Naive thymus-derived CD8-positive, alpha-beta T cell (primary cell): Measurements from ENCODE around the gene UBR4. TPM values are rescaled to one million over a fixed set of nuclear protein-coding genes. Genes with fewer than 3 reads are reported as not detected.
A peak's percentile ranks its signal among the peaks of the same experiment; 100 is the strongest.
"Not testable (repeated sequence)": the region's sequence is repeated elsewhere in the genome, so short reads cannot be mapped to it uniquely, and the experiment has no call there.

Experiments used
- ATAC-seq, 2 donors: fragments of 150-1000 bp; cut with Tn5 transposase in 1 of 2; sonication (Bioruptor Pico), chemical (Tn5 transposase) in 1 of 2; 1 replicate in 1 of 2; 2 replicates in 1 of 2; pipeline ENCODE4 v1.10.0; 2021; ENCODE audit warnings: mild to moderate bottlenecking in 2 of 2, moderate library complexity in 2 of 2
- POLR2A ChIA-PET: fragments of 350-600 bp; sonication (Branson Sonifier 250); formaldehyde crosslinking; loops from one replicate; lab custom pipeline; 2021; ENCODE audit warnings: antibody characterized with exemption; lab: Charles Lee
- DNase-seq, 10 donors: peaks; one replicate each; pipeline versions ENCODE4 v3.0.0 to v3.0.0-alpha.2; 2020 to 2022
- H3K27ac Mint-ChIP-seq, 10 donors: one replicate each; pipeline ENCODE4 v1.8.0; 2020 to 2022; ENCODE audit warnings: mild to moderate bottlenecking in 10 of 10, mixed read lengths in 10 of 10, moderate library complexity in 4 of 10, inconsistent platforms in 1 of 10
- H3K27me3 Mint-ChIP-seq, 5 donors: one replicate each; pipeline ENCODE4 v1.8.0; 2021 to 2022; ENCODE audit warnings: mixed read lengths in 5 of 5
- H3K36me3 Mint-ChIP-seq, 3 donors: one replicate each; pipeline ENCODE4 v1.8.0; 2020 to 2022; ENCODE audit warnings: mixed read lengths in 3 of 3, mild to moderate bottlenecking in 2 of 3, inconsistent platforms in 1 of 3
- H3K4me1 Mint-ChIP-seq, 4 donors: one replicate each; pipeline ENCODE4 v1.8.0; 2021 to 2022; ENCODE audit warnings: mixed read lengths in 4 of 4
- H3K4me3 Mint-ChIP-seq, 10 donors: one replicate each; pipeline ENCODE4 v1.8.0; 2020 to 2022; ENCODE audit warnings: mild to moderate bottlenecking in 10 of 10, mixed read lengths in 10 of 10, moderate library complexity in 6 of 10, inconsistent platforms in 1 of 10
- H3K9me3 Mint-ChIP-seq, 9 donors: one replicate each; pipeline ENCODE4 v1.8.0; 2020 to 2022; ENCODE audit warnings: mixed read lengths in 9 of 9, mild to moderate bottlenecking in 3 of 9, inconsistent platforms in 1 of 9, moderate library complexity in 1 of 9
- polyA plus RNA-seq, 3 donors: library from polyadenylated mRNA; unstranded; fragments of 300-500 nt; fragmentation: Illumina TruSeq; gene quantifications; one replicate each; pipeline ENCODE4 v1.2.3, GENCODE V29; 2021
- total RNA-seq, 8 experiments: library from RNA in 2 of 8; stranded (reverse) in 2 of 8; gene quantifications; one replicate each; pipeline ENCODE4 v1.2.3 and lab custom pipeline; 2021 to 2026

The UBR4 gene
- total RNA-seq (100 to 1,000 TPM; 147 to 156 TPM), polyA plus RNA-seq (10 to 100 TPM; 10.2 to 23.0 (median 17.0) TPM), total RNA-seq (lab: John Stamatoyannopoulos, UW) (353 to 548 (median 432) reads per million in 6 experiments)

DNA sequence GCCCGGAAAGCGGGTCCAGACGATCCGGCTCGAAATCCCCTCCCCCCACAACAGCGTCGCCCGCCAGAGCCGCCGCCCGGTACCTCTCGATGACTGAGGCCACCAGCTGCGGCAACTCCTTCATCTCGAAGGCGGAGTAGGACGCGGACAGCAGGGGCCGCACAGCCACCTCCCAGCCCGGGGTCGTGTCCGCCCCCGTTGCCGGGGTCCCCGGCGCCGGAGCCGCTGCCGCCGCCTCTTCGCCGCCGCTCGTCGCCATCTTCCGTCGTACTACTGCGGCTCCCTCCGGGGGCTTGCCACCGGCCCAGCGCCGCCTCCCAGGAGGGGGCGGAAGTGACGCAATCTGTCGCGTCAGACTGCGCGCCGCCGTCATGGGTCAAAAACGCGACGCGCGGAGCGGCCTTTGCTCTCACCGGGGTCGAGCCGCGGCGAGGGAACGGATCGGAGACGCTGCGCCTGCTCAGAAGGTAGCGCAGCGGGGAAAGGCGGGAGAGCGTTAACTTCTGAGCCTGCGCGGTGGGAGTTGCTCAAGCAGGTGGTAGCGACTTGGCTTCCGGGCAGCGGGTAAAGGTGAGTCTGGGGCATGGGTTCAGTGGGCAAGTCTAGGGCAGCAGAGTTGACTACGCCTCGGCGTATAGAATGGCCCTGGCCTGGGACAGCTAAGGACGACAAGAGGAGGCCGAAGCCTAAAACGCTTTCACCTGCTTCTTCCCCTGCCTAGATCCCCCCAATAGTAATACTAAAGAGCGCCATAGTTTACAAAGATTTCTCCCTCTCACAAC lies at the start of gene UBR4:
UBR4 (minus strand) TSS at position 277 of the 782 bp plus-strand sequence; CDS start at position 259, 18 bp downstream.
- Mint-ChIP-seq H3K9me3 (no peaks in the 10 kb centered on the region), H3K27me3 (peaks cover 0 to 3% (median 0%) of the 10 kb centered on the region in 5 donors), H3K4me1 (peaks cover 30 to 79% (median 77%) of the 10 kb centered on the region in 4 donors), H3K27ac (peak within 1 kb of the TSS; percentile 96 to 100 (median 98)), H3K4me3 (peak within 1 kb of the TSS; percentile 84 to 100 (median 96)), H3K36me3 (peaks cover 0 to 24% (median 0%) of the 10 kb centered on the region in 3 donors)
- POLR2A ChIA-PET = interaction anchor here (0.6 to 1.6 kb wide), 5 partner anchors 10 to 386 kb away, joined by 3 to 7 read pairs (median 3); partner anchors contain the start of genes EMC1 and MRTO4
- DNase-seq = peak; percentile 95 to 97 (median 96)
- peak; percentile 88 to 93 for ATAC-seq

DNA sequence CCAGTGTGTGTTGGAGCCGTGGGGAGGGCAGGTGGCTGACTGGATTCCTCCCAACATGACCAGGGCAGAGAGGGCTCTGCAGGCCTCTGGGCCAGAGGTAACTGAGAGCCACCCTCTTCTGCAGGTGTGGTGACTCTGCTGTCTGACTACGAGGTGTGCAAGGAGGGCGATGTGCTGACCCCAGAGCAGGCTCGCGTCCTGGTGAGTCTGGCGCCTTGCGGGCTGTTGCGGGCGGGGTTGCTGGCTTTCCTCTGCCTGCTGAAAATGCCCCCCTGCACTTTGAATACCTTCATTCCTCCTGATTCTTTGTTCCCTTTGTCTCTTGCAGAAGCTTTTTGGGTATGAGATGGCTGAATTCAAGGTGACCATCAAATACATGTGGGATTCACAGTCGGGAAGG lies 48.3 kb upstream of the UBR4 start:
- H3K4me1 Mint-ChIP-seq = peaks cover 6 to 20% (median 7%) of the 10 kb centered on the region in 4 donors
- POLR2A ChIA-PET = no interaction called here
- no peaks in the 10 kb centered on the region for H3K27me3 Mint-ChIP-seq
- peaks cover 0 to 57% (median 4%) of the 10 kb centered on the region in 3 donors for H3K36me3 Mint-ChIP-seq
- H3K9me3 Mint-ChIP-seq = no peaks in the 10 kb centered on the region
- ATAC-seq = no peak
- no peak for DNase-seq
- H3K27ac Mint-ChIP-seq = peak overlapping the region in 1 of 10 donors; percentile 9
- H3K4me3 Mint-ChIP-seq = no peak overlapping the region

DNA sequence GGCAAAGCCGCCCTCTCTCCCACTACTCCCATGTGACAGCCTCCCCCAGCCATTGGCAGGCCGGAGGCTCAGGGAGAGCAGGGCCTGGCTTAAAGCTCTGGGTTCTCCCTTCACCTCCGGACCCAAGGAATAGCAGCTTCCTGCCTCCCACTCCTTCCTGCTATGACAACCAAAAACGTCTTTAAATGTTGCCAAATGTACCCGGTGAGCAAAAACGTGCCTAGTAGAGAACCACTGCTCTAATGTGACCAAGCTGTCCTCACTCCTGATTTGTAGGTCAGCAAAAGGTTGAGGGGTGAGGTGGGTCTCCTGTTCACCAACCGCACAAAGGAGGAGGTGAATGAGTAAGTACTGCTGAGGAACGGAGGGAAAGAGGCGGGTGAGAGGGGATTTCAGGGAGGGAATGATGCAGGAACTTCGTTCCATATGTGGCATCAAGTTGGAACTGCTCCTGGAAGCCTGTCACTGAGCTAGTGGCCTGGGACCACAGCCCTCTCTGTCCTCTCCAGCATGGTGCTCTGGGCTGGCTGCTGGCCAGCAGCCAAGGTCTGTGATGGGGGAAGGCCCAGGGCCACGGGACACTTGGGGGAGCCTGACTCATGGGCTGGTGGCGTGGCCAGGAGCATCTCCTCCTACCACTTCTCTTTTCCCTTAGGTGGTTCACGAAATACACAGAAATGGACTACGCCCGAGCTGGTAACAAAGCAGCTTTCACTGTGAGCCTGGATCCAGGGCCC lies 47.3 kb upstream of the UBR4 start:
- POLR2A ChIA-PET = interaction anchor here (1.0 kb wide), 1 partner anchor 9 kb away, joined by 3 read pairs; no protein-coding TSS in a partner anchor
- Mint-ChIP-seq H3K4me1 (peaks cover 13 to 29% (median 14%) of the 10 kb centered on the region in 4 donors), H3K27ac (peak overlapping the region in 3 of 10 donors; percentile 51 to 78 (median 58)), H3K27me3 (no peaks in the 10 kb centered on the region), H3K9me3 (no peaks in the 10 kb centered on the region), H3K4me3 (peak overlapping the region in 1 of 10 donors; percentile 60), H3K36me3 (peaks cover 0 to 57% (median 4%) of the 10 kb centered on the region in 3 donors)
- no peak for ATAC-seq
- DNase-seq = no peak

- H3K9me3 Mint-ChIP-seq, ATAC-seq, H3K27ac Mint-ChIP-seq, DNase-seq, H3K4me3 Mint-ChIP-seq, POLR2A ChIA-PET, H3K27me3 Mint-ChIP-seq: not testable (repeated sequence)
- H3K4me1 Mint-ChIP-seq = peaks cover 13 to 32% (median 20%) of the 10 kb centered on the region in 4 donors
- H3K36me3 Mint-ChIP-seq = peaks cover 0 to 57% (median 4%) of the 10 kb centered on the region in 3 donors
Observed at GRCh38 chr1:19256301-19256700, 46.2 kb upstream of the UBR4 start.

GRCh38 chr1:19255288-19255687 lies 45.2 kb upstream of the UBR4 start:
- H3K27ac Mint-ChIP-seq = peak overlapping the region in 2 of 10 donors; percentile 33 to 57
- ATAC-seq = no peak
- H3K4me1 Mint-ChIP-seq = peaks cover 15 to 41% (median 29%) of the 10 kb centered on the region in 4 donors
- no peaks in the 10 kb centered on the region for H3K27me3 Mint-ChIP-seq
- peaks cover 0 to 53% (median 4%) of the 10 kb centered on the region in 3 donors for H3K36me3 Mint-ChIP-seq
- no peaks in the 10 kb centered on the region for H3K9me3 Mint-ChIP-seq
- no peak for DNase-seq
- POLR2A ChIA-PET = no interaction called here
- H3K4me3 Mint-ChIP-seq = no peak overlapping the region

DNA sequence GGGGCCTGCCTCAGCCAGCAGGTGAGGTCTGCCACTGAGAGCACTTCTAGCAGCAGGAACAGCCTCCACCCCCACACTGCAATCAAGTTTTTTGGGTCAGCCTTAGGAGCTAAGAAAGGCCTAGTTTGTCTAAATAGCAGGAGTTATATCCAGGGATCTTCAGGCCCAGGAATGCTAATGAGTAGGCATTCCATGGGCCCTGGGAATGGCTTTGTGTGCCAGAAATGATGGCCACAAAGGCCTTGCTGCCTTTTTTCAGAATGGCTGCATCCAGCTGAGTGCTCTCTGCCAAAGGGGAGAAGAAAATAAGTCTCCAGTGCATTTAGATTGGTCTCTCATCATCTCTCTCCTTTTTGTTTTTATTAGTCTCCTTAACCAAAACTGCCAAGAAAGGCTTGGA lies 44.4 kb upstream of the UBR4 start:
- Mint-ChIP-seq H3K4me1 (peaks cover 15 to 47% (median 32%) of the 10 kb centered on the region in 4 donors), H3K27me3 (no peaks in the 10 kb centered on the region), H3K36me3 (peaks cover 0 to 45% (median 4%) of the 10 kb centered on the region in 3 donors), H3K27ac (no peak overlapping the region), H3K9me3 (no peaks in the 10 kb centered on the region), H3K4me3 (no peak overlapping the region)
- POLR2A ChIA-PET = no interaction called here
- no peak for DNase-seq
- no peak for ATAC-seq

- ATAC-seq (peak; percentile 95), DNase-seq (peak; percentile 73 to 96 (median 90))
- Mint-ChIP-seq H3K4me3 (peak within 1 kb of the TSS; percentile 92 to 96 (median 94)), H3K36me3 (peaks cover 0 to 20% (median 0%) of the 10 kb centered on the region in 3 donors), H3K27ac (peak within 1 kb of the TSS; percentile 92 to 98 (median 95)), H3K9me3 (no peaks in the 10 kb centered on the region), H3K27me3 (no peaks in the 10 kb centered on the region), H3K4me1 (peaks cover 12 to 51% (median 32%) of the 10 kb centered on the region in 4 donors)
- POLR2A ChIA-PET = interaction anchor here (0.7 to 1.5 kb wide), 14 partner anchors 9 to 347 kb away, joined by 3 to 8 read pairs (median 3); partner anchors contain the start of genes AKR7A2, AKR7A3, SLC66A1 and UBR4
Observed at GRCh38 chr1:19251305-19252196, 41.5 kb upstream of the UBR4 start, which contains the start of the genes EMC1 and MRTO4. EMC1 (minus strand) TSS chr1:19251524; CDS start chr1:19251509, 15 bp downstream. MRTO4 (plus strand) TSS chr1:19251805; CDS start chr1:19251836, 31 bp downstream.

- Mint-ChIP-seq H3K9me3 (no peaks in the 10 kb centered on the region), H3K4me1 (peaks cover 12 to 51% (median 32%) of the 10 kb centered on the region in 4 donors), H3K27me3 (no peaks in the 10 kb centered on the region), H3K36me3 (peaks cover 0 to 14% (median 0%) of the 10 kb centered on the region in 3 donors), H3K27ac (peak overlapping the region; percentile 92 to 98 (median 95)), H3K4me3 (peak overlapping the region; percentile 92 to 96 (median 94))
- POLR2A ChIA-PET = interaction anchor here (0.9 to 1.5 kb wide), 11 partner anchors 8 to 347 kb away, joined by 3 to 8 read pairs (median 3); partner anchors contain the start of genes AKR7A2, AKR7A3, SLC66A1 and UBR4
- ATAC-seq (no peak), DNase-seq (peak in 2 of 10 donors; percentile 5 to 10)
Observed at GRCh38 chr1:19250629-19251304, 40.7 kb upstream of the UBR4 start.

- H3K27me3 Mint-ChIP-seq = no peaks in the 10 kb centered on the region
- peaks cover 0 to 6% (median 0%) of the 10 kb centered on the region in 4 donors for H3K4me1 Mint-ChIP-seq
- no peak overlapping the region for H3K4me3 Mint-ChIP-seq
- peak; percentile 50 to 78 (median 69) for DNase-seq
- H3K36me3 Mint-ChIP-seq = peaks cover 0 to 93% (median 27%) of the 10 kb centered on the region in 3 donors
- peak; percentile 95 to 97 for ATAC-seq
- POLR2A ChIA-PET = no interaction called here
- H3K9me3 Mint-ChIP-seq = no peaks in the 10 kb centered on the region
- H3K27ac Mint-ChIP-seq = peak overlapping the region in 5 of 10 donors; percentile 58 to 86 (median 71)
Observed at GRCh38 chr1:19240673-19241538, 30.8 kb upstream of the UBR4 start.

- DNase-seq (peak in 1 of 10 donors; percentile 3), ATAC-seq (no peak)
- Mint-ChIP-seq H3K36me3 (peaks cover 0 to 95% (median 27%) of the 10 kb centered on the region in 3 donors), H3K27ac (no peak overlapping the region), H3K4me3 (no peak overlapping the region), H3K4me1 (peaks cover 0 to 6% (median 0%) of the 10 kb centered on the region in 4 donors), H3K27me3 (no peaks in the 10 kb centered on the region), H3K9me3 (no peaks in the 10 kb centered on the region)
- POLR2A ChIA-PET = no interaction called here
Observed at GRCh38 chr1:19239876-19240275, 29.8 kb upstream of the UBR4 start.
